GM12801 (cell line): ENCODE results near the gene ZNF41.

Experiments
- TF ChIP-seq, protein P1 (sequence below): IDR thresholded peaks from one replicate; pipeline ENCODE4 v1.5.1; 2011; ENCODE audit warnings: control low read depth; ENCODE audit not compliant: insufficient read length; ENCODE audit errors: extremely low read depth

ZNF41 gene

GRCh38 chrX:47499293-47499692, 16.3 kb upstream of the ZNF41 start:
- TF ChIP-seq, protein P1, sequence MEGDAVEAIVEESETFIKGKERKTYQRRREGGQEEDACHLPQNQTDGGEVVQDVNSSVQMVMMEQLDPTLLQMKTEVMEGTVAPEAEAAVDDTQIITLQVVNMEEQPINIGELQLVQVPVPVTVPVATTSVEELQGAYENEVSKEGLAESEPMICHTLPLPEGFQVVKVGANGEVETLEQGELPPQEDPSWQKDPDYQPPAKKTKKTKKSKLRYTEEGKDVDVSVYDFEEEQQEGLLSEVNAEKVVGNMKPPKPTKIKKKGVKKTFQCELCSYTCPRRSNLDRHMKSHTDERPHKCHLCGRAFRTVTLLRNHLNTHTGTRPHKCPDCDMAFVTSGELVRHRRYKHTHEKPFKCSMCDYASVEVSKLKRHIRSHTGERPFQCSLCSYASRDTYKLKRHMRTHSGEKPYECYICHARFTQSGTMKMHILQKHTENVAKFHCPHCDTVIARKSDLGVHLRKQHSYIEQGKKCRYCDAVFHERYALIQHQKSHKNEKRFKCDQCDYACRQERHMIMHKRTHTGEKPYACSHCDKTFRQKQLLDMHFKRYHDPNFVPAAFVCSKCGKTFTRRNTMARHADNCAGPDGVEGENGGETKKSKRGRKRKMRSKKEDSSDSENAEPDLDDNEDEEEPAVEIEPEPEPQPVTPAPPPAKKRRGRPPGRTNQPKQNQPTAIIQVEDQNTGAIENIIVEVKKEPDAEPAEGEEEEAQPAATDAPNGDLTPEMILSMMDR: no peak

DNA sequence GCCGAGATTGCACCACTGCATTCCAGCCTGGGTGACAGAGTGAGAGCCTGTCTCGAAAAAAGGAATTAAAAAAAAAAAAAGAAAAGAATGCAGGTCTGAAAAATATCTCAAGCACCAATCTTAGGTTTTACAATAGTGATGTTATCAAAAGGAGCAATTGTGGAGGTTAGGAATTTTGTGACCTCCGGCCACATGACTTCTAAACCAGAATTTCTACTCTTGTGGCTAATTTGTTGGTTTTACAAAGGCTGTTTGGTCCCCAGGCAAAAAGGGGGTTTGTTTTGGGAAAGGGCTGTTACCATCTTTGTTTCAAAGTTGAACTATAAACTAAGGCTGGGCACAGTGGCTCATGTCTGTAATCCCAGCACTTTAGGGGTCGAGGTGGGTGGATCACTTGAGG, 15.4 kb upstream of the ZNF41 start:
- TF ChIP-seq, protein P1: no peak

- TF ChIP-seq, protein P1: no peak
These were observed 14.4 kb upstream of the ZNF41 start for GRCh38 chrX:47497271-47497888.

DNA sequence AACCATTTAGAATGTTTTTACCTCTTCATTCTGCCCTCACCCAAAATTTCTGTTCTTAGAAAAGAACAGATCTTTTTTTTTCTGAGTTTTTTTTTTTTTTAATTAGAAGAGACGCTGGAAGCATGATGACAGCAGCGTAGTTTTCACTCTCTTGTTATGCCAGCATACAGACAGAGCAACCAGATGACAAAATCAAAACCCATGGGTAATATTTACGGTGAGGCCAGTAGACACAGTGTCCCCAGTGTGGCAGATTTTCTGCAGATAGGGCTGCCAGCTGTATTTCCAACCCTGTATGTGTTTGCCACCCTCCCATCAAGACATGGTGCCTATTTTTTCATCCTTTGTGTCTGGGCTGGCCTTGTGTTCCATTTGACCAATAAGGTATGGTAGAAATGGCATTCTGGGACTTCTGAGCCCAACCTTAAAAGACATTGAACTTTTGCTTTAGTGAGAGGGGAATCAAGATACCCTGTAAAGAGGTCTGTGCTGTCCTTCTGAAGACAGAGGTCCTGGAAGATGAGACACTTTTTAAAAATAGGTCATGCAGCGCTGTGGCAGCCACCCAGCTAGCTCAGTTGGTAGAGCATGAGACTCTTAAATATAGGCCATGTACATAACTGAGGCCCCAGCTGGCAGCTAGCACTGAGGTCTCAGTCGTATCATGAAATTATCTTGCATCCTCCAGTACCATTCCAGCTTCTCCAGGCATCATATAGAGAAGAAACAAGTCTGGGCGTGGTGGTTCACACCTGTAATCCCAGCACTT, 6.7 kb upstream of the ZNF41 start:
- TF ChIP-seq, protein P1: no peak

- TF ChIP-seq, protein P1: no peak
These were observed 1.9 kb upstream of the ZNF41 start for GRCh38 chrX:47484885-47485284.

DNA sequence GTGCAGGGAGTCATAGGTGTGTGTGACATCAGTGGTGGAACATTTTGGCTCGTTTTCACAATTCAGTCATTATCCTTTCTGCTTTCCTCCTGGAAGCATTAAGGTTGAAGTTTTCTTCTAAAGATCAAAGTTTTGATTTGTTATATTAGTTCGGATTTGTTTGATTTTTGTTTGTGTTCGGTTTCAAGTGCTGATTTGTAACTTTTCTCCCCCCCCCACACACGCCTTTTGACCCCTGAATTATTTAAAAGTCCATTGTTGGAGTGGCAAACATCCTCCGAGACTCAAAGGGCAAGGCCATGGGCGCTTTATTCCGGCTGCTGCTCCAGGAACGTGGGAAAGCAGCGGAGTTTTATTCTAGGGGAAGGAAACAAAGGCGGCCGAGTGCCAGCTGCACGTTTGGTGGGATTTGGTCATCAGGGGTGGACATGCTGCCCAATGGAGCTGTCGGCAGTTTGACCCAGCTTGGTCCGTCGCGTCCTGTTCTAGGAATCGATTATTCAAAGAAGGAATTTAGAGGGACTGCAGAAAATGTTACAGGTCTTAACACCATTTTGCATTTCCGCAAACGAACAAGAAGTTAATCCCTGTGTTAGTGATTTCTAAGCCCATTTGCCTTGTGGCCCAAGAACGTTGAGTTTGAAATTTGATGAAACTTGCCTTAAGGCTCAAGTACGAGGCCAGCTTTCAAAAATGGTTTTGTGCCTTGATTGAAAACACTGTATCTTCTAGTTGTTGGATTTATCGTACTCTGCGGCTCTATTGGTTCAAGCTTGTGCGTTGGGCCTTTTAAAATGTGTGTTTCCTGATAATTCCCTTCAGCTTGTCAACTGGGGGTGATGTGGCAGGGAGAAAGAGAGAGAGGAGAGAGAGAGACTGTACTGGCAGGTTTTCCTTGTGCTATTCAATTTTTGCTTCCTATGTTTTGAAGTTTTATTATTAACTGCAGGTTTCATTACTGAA, 565 bp upstream of the ZNF41 start:
- TF ChIP-seq, protein P1: no peak

DNA sequence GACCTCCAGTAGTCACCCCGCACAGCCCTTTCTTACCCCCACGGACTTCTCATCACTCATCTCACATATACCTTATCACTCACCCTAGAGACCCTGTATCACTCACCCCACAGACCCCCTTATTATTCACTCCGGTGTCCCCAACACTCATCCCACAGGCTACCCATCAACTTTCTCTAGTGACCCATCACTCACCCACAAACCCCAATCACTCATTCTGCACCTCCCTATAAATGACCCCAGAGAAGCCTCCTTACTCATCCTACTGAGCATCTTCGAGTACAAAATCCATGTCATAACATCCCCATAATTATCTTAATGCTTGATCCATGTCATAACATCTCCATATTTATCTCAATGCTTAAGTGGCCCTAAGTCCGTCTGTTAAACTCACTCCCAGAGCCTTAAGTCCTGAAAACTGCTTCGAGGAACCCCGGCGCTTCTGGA, 934 bp downstream of the ZNF41 start:
- TF ChIP-seq, protein P1: no peak
